GM12801 (cell line): ENCODE measurements around the gene MOSMO.

Experiments
- TF ChIP-seq, protein P1 (sequence below): IDR thresholded peaks from one replicate; pipeline ENCODE4 v1.5.1; 2011; ENCODE audit warnings: control low read depth; ENCODE audit not compliant: insufficient read length; ENCODE audit errors: extremely low read depth

MOSMO gene

DNA sequence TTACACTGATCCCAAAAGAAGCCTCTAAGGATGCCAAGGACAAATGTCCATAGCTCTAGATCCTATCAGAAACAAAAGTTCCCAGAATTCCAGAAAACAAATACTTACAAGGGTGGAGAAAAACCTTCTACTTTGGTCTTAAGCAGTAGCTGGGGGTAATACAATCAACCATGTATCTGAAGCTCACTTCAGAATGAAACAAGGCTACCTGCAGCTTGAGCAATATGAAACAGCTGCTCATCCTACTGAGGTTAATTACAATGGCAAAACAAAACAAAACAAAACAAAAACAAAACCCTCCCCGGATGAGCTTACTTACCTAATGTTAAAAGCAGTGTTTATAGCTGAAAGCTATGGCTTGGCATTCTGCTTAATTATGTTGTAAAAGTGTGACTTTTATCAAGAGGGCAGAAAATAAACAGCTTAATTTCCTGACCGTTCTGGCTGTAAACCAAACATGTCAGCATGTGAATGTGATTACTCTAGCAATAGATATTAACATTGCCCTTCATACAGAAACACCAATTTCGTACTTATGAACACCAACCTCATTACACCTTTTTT, 17.4 kb upstream of the MOSMO start:
- TF ChIP-seq, protein P1, sequence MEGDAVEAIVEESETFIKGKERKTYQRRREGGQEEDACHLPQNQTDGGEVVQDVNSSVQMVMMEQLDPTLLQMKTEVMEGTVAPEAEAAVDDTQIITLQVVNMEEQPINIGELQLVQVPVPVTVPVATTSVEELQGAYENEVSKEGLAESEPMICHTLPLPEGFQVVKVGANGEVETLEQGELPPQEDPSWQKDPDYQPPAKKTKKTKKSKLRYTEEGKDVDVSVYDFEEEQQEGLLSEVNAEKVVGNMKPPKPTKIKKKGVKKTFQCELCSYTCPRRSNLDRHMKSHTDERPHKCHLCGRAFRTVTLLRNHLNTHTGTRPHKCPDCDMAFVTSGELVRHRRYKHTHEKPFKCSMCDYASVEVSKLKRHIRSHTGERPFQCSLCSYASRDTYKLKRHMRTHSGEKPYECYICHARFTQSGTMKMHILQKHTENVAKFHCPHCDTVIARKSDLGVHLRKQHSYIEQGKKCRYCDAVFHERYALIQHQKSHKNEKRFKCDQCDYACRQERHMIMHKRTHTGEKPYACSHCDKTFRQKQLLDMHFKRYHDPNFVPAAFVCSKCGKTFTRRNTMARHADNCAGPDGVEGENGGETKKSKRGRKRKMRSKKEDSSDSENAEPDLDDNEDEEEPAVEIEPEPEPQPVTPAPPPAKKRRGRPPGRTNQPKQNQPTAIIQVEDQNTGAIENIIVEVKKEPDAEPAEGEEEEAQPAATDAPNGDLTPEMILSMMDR, result no peak

DNA sequence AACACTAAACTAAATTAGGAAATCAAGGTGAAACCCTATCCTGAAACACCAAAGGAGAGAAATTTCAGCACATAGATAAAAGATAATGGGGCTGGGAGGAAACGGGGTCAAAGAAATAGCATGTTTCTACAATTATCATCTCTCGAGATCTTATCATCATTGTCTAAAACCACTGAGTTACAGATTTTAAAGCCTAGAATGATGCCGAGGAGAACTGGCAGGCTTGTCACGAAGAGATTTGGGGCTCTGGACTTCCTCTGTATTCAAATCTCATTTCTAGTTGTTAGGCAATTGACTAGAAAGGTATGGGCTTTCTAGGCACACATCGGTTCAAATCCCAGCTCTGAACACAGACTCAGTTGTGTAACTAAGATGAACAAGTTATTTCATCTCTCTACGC, 16.3 kb upstream of the MOSMO start:
- TF ChIP-seq, protein P1, result no peak

DNA sequence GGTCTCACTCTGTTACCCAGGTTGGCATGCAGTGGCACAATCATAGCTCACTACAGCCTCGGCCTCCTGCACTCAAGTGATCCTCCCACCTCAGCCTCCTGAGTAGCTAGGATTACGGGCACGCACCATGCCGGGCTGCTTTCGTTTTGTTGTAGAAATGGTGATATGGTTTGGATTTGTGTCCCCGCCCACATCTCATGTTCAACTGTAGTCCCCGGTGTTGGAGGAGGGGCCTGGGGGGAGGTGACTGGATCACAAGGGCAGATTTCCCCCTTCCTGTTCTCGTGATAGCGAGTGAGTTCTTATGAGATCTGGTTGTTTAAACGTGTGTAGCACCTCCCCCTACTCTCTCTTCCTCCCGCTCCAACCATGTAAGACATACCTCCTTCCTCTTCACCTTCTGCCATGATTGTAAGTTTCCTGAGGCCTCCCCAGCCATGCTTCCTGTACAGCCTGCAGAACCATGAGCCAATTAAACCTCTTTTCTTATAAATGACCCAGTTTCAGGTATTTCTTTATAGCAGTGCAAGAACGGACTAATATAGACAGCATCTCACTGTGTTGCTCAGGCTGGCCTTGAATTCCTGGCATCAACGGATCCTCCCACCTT, 12.9 kb upstream of the MOSMO start:
- TF ChIP-seq, protein P1, result no peak

DNA sequence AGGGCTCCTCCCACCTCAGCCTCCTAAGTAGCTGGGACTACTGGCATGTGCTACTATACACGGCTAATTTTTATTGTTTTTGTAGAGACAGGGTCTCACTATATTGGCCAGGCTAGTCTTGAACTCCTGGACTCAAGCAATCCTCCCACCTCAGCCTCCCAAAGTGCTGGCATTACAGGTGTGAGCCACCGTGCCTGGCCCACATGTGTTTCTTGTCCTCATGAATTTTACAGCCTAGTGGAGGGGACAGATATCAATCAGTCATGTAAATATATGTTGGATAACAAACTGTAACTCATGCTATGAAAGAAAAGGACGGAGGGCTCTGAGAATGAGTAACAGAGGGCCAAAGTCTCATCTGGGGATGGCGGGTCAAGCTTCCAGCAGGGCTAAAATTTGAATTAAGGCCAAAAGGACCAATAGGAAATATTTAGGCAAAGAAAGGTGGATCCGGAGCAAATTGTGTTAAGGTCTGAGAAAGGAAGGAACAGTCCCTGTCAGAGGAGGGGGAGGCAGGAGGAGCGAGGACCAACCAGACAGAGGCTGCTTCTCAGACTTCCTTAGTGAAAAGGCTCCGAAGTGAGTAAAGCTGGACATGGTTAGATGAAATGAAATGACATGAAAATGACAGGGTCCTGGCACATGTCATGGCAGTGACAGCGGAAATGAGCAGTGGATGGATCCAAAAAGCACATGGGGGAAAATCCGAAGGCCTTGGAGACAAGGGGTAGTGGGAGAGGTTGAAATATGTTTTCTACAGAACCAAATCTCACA, 10.8 kb upstream of the MOSMO start:
- TF ChIP-seq, protein P1, result no peak

GRCh38 chr16:21997697-21998480, 10.0 kb upstream of the MOSMO start:
- TF ChIP-seq, protein P1, result no peak

DNA sequence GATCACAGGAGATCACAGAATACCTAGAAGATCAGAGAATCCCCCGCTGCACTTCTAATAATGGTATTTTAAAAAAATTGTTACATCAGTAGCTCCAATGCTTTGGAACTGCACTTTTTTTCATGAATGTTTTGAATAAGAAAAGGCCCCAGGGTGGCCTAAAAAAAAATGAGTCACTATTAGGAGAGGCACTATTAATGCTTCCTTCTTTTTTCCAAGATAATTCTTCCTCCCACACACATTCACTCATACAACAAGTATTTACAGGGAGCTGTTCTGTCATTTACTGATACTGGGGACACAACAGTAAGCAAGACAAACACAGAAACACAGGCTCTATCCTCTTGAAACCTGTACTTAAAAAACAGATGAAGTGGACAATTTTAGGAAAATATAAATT, 6.3 kb upstream of the MOSMO start:
- TF ChIP-seq, protein P1, result no peak

DNA sequence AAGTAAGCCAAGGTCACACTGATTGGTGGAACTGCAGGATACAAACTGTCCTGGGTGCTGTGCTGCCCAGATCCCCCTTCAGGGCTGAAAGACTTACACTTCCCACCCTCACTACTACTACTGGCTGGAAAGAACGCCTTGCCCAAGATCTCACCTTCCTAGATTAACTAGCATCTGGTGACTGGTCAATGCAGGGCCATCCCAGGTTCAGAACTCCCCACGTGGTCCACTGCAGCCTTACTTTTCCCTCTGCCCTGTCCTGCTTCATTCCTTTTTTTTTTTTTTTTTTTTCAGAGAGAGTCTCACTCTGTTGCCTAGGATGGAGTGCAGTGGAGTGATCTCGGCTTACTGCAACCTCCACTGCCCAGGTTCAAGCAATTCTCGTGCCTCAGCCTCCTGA, 4.7 kb upstream of the MOSMO start:
- TF ChIP-seq, protein P1, result no peak
